AG10803 (cell line): ENCODE data around the gene APOH.

Experiments used
- DNase-seq: peaks from one replicate; pipeline ENCODE4 v3.0.0; 2010; ENCODE audit warnings: low read depth
- H3K4me3 ChIP-seq: 2 replicates; pipeline ENCODE4 v1.5.1; 2011; ENCODE audit warnings: mild to moderate bottlenecking, low read length, control low read depth
- CTCF ChIP-seq: conservative IDR thresholded peaks from 2 replicates; pipeline ENCODE4 v1.5.1; 2011; ENCODE audit warnings: mild to moderate bottlenecking, low read length, control low read depth, inconsistent platforms

The APOH gene

GRCh38 chr17:66222798-66223350, 6.3 kb downstream of the APOH start:
- no peak for DNase-seq
- H3K4me3 ChIP-seq, result no peak overlapping the region

GRCh38 chr17:66221755-66222530, 7.3 kb downstream of the APOH start:
- no peak for TF ChIP-seq CTCF

More at GRCh38 chr17:66222798-66223350, 6.3 kb downstream of the APOH start:
- no peak for TF ChIP-seq CTCF

GRCh38 chr17:66221343-66221742, 7.9 kb downstream of the APOH start:
- no peak overlapping the region for H3K4me3 ChIP-seq
- TF ChIP-seq CTCF, result no peak
- no peak for DNase-seq

More at GRCh38 chr17:66221755-66222530, 7.3 kb downstream of the APOH start:
- DNase-seq, result no peak
- H3K4me3 ChIP-seq, result no peak overlapping the region

GRCh38 chr17:66220079-66220835, 9.0 kb downstream of the APOH start:
- no peak for DNase-seq
- H3K4me3 ChIP-seq, result no peak overlapping the region
- TF ChIP-seq CTCF, result no peak

- H3K4me3 ChIP-seq, result no peak overlapping the region
- no peak for DNase-seq
- TF ChIP-seq CTCF, result no peak
Measured at GRCh38 chr17:66215529-66215911, 13.7 kb downstream of the APOH start.

GRCh38 chr17:66214884-66215528, 14.2 kb downstream of the APOH start:
- H3K4me3 ChIP-seq, result no peak overlapping the region
- DNase-seq, result no peak
- TF ChIP-seq CTCF, result no peak
